ENCODE data around the gene MAPKAP1.

The MAPKAP1 gene

GRCh38 chr9:125431741-125432271, 275.2 kb downstream of the MAPKAP1 start:
- DNase-seq (ENCODE audit: low spot score): no peak

DNA sequence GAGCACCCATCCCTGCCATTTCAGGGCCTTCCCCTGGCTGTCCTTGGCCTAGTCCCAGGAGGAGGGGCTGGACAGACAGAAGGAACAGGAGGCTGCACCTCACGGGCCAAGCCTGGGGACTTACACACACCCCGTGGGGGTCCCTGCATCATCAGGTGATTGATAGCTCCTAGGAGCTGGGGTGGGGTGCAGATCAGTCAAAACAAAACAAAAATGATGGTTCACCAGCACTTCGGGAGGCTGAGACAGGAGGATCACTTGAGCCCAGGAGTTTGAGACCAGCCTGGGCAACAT, 276.0 kb downstream of the MAPKAP1 start:
- no peak for DNase-seq (ENCODE audit: low spot score)

GRCh38 chr9:125430161-125431011, 276.6 kb downstream of the MAPKAP1 start:
- no peak for DNase-seq (ENCODE audit: low spot score)

DNA sequence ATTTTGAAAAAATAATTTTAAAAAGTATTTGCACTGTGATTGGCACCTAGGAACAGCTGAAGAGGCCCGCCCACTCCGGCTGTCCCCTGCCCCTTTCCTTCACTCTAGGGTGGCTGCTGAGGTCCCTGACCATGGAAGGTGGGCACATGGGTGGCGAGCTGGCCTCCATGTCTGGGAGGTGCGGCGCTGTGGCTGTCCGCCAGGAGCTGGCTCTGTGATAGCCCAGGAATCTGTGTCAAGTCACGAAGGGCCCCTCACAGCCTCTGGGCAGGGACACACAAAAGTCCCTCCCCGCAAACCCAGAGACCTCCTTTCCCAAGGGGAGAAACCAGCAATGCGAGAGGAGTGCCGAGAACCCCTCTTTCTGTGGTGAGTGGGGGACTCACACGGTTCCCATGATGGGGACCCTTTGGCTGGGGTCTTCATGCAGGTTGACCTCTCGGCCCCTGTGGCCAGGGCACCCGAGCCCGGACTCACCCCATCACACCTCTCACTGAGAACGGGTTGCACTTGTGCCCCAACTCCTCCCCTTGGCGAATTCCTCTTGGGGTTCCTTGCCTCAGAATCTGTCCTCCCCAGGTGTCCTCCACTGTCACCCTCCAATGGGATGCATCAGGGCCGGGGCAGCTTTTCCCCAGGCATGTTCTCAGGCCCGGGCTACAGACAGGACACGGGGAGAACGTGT, 277.4 kb downstream of the MAPKAP1 start:
- DNase-seq (ENCODE audit: low spot score): no peak

DNA sequence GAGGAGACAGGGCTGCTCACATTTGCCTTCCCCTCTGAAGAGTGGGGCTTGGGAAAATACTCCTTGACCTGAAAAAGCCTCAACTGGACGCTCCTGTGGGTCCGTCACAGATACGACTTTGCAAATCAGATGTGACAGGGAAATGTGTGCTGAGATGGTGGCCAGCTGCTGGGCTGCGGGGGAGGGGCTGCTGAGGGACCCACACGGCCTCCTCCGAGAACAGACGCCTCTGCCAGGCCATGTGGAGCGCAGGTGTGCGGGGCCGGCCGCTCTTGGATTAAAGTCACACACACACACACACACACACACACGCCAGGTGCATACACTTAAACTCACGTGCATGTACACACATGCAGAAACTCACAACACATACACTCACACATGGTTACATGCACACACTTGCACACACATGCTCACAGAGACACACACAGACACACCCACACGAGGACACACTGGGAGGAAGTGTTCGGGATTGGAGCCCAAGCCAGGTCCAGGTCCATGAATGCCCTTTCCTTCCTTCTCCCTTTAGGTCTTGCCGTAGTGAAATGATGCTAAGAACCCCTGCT, 278.0 kb downstream of the MAPKAP1 start:
- no peak for DNase-seq (ENCODE audit: low spot score)

- DNase-seq (ENCODE audit: low spot score): peak; percentile 18
Observed at GRCh38 chr9:125428060-125428901, 278.7 kb downstream of the MAPKAP1 start.

GRCh38 chr9:125427556-125427955, 279.5 kb downstream of the MAPKAP1 start:
- no peak for DNase-seq (ENCODE audit: low spot score)

DNA sequence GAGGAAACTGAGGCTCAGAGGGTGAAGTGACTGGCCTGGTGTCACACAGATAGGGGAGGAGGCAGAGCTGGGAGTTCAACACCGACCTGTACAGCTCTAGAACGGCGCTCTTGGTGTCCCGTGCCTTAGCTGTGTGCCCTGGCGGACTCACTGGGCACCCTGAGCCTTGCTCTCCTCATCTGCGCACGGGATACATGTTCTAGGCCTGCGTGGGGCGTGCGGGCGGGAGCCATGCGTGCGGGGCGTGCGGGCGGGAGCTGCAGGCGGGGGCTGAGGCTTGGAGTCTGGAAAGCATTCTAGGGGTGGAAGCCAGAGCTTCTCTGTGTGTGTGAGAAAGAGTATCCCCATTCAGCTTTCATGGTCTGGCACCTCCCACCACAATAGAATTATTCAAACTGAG, 280.1 kb downstream of the MAPKAP1 start:
- no peak for DNase-seq (ENCODE audit: low spot score)

- DNase-seq (ENCODE audit: low spot score): no peak
Observed at GRCh38 chr9:125425901-125426515, 281.0 kb downstream of the MAPKAP1 start.

DNA sequence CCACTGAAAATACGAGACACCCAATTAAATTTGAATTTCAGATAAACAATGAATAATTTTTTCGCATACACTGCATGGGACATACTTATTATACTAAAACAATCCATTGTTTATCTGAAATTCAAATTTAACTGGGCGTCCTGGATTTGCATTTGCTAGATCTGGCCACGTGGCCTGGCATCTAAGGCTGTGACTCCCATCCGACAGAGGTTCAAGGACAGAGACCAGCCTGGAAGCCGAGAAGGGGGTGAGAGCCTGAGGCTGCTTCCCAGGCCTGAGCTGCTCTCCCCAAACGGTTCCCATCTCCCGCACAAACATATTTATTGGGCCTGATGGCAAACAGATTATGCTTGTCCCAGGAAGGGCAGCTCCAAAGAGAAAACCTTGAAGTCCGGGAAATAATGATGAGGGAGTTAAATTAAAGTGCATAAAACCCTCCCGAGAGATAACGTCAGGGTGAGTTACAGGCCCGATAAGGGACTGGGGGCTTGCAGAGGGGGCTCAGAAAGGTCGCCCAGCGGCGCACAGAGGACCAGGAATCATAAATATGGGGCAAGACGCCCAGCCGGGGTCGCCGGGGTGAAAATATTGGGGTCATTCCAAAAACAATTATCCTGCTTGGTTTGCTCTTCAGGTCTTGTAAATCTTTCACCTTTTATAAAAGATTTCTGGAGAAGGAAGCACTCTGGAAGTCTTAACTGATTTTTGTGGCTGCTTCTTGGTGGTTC, 281.7 kb downstream of the MAPKAP1 start:
- no peak for DNase-seq (ENCODE audit: low spot score)

- DNase-seq (ENCODE audit: low spot score): no peak
Observed at GRCh38 chr9:125423964-125424363, 283.0 kb downstream of the MAPKAP1 start.

DNA sequence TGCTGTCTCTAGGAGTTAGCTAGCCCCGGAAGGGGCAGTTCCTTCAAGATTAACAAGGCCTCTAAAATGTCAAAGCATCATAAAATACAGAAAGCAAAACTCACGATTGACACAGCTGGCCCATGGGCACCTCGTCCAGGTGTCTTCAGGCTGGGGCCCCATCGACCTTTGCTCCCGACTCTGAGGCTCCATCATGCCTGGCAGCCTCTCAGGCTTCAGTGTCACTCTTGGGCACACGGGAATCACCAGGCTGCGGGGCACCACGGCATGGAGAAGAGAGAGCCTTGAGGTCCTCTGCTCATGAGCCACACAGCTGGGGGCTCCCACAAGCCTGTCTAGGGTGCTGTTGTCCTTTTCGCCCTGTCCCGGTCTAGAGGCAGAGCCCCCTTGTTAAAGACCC, 284.2 kb downstream of the MAPKAP1 start:
- no peak for DNase-seq (ENCODE audit: low spot score)

GRCh38 chr9:125421591-125422181, 285.3 kb downstream of the MAPKAP1 start:
- DNase-seq (ENCODE audit: low spot score): no peak

- no peak for DNase-seq (ENCODE audit: low spot score)
Observed at GRCh38 chr9:125421166-125421565, 285.8 kb downstream of the MAPKAP1 start.

- DNase-seq (ENCODE audit: low spot score): no peak
Observed at GRCh38 chr9:125418404-125418803, 288.6 kb downstream of the MAPKAP1 start.

- DNase-seq (ENCODE audit: low spot score): no peak
Observed at GRCh38 chr9:125416517-125416916, 290.5 kb downstream of the MAPKAP1 start.

- no peak for DNase-seq (ENCODE audit: low spot score)
Observed at GRCh38 chr9:125415583-125416460, 291.2 kb downstream of the MAPKAP1 start.

DNA sequence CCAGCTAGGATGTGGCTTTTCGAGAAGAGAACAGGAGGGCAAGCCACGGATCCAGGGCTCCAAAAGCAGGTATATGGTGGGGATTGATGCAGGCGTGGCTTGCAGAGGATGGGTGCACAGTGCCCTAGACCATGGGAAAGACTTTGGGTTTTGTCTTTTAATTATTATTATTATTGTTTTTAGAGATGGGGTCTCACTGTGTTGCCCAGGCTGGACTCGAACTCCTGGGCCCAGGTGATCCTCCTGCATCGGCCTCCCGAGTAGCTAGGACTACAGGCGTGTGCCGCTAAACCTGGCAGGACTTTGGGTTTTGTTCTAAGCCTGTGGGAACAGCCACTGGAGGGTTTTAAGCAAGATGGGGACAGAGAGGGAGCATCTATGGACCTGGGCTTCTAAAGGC, 293.4 kb downstream of the MAPKAP1 start:
- no peak for DNase-seq (ENCODE audit: low spot score)

DNA sequence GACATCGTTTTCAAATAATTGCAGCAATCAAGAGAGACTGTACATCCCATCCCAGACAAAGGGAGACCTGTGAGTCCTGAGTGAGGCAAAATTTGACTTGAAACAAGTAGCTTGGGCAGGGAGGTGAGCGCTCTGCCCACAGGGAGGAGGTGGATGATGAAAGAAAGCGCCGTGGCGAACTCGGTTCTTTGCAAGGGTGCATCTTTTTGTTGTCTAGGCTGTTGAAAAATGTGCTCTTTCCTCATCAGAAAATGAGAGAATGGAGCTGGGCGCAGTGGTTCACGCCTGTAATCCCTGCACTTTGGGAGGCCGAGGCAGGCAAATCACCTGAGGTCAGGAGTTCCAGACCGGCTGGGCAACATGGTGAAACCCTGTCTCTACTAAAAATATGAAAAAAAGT, 294.8 kb downstream of the MAPKAP1 start:
- DNase-seq (ENCODE audit: low spot score): no peak
